GM12878 (cell line): Measurements from ENCODE around the gene CLEC4M.

ENCODE experiments used
- BACH1 ChIP-seq: fragments of 450-650 bp; IDR thresholded peaks from 2 replicates; pipeline ENCODE4 v1.6.1; 2017; ENCODE audit warnings: mild to moderate bottlenecking, borderline replicate concordance
- CTCF ChIP-seq, 3 experiments: IDR thresholded peaks in 2 of 3; conservative IDR thresholded peaks in 1 of 3; 2 replicates each; pipeline ENCODE4 v1.5.1; 2011; ENCODE audit warnings: low read depth in 3 of 3, low read length in 3 of 3, mild to moderate bottlenecking in 3 of 3, control low read depth in 2 of 3, moderate library complexity in 2 of 3, inconsistent platforms in 1 of 3, mixed read lengths in 1 of 3; ENCODE audit not compliant: control insufficient read depth in 2 of 3, insufficient read depth in 1 of 3; ENCODE audit errors: extremely low read depth in 1 of 3
- EZH2 ChIP-seq: IDR thresholded peaks from 2 replicates; pipeline ENCODE4 v1.6.1; 2012; ENCODE audit warnings: low read depth, mild to moderate bottlenecking, control low read depth, inconsistent platforms, low read length, borderline replicate concordance; ENCODE audit not compliant: control insufficient read depth
- MXI1 ChIP-seq: fragments of 150-350 bp; IDR thresholded peaks from 2 replicates; pipeline ENCODE4 v1.6.1; 2011; ENCODE audit warnings: low read depth, mild to moderate bottlenecking, inconsistent platforms, low read length, improper control_type of control experiment
- POLR2AphosphoS5 ChIP-seq: IDR thresholded peaks from 2 replicates; pipeline ENCODE4 v1.6.1; 2011; ENCODE audit warnings: mild to moderate bottlenecking, low read length, inconsistent platforms
- RAD21 ChIP-seq: IDR thresholded peaks from 2 replicates; pipeline ENCODE4 v1.6.1; 2011; ENCODE audit warnings: mild to moderate bottlenecking, low read depth, low read length, moderate library complexity; ENCODE audit not compliant: insufficient read depth

DNA sequence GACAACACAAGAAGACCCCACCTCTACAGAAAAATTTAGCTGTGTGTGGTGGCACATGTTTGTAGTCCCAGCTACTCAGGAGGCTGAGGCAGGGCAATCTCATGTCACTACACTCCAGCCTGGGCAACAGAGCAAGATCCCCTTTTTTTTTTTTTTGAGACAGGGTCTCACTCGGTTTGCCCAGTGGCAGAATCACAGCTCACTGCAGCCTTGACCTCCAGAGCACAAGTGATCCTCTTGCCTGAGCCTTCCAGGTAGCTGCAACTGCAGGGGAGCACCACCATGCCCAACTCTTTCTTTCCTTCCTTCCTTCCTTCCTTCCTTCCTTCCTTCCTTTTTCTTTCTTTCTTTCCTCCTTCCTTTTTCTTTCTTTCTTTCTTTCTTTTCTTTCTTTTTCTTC is 26.9 kb upstream of the CLEC4M start:
- TF ChIP-seq POLR2AphosphoS5 (no peak), MXI1 (no peak), BACH1 (no peak), CTCF (IDR thresholded peaks at IDR 0.05 in 2 of 3, conservative IDR thresholded peaks at IDR 0.05 in 1 of 3; ENCODE audit: control insufficient read depth in 2 of 3, extremely low read depth in 1 of 3, insufficient read depth in 1 of 3, low read depth in 3 of 3, low read length in 3 of 3) (no peak), EZH2 (no peak), RAD21 (no peak)
